RWPE1 (cell line): ENCODE measurements around the gene RASAL3.

Experiments
- CTCF ChIA-PET: fragments of 350-600 bp; sonication (Branson Sonifier 250); formaldehyde crosslinking; extraction: SDS; loops from one replicate; lab custom pipeline; 2021; lab: Yijun Ruan, JAX
- POLR2A ChIA-PET: fragments of 400-600 bp; formaldehyde crosslinking; extraction: SDS; loops from one replicate; lab custom pipeline; 2020; ENCODE audit warnings: antibody characterized with exemption; ENCODE audit not compliant: low non-redundant PET; lab: Yijun Ruan, JAX
- DNase-seq: peaks from one replicate; pipeline ENCODE4 v3.0.0; 2012; ENCODE audit warnings: low spot score
- H3K27ac ChIP-seq: fragments of 450-650 bp; 2 replicates; pipeline ENCODE4 v1.5.1; 2017
- CTCF ChIP-seq: fragments of 450-650 bp; conservative IDR thresholded peaks from 2 replicates; pipeline ENCODE4 v1.5.1; 2017; ENCODE audit warnings: low read depth, mild to moderate bottlenecking

Gene RASAL3

GRCh38 chr19:15439078-15439799, 25.1 kb downstream of the RASAL3 start:
- no peak for TF ChIP-seq CTCF
- no peak overlapping the region for H3K27ac ChIP-seq
- ChIA-PET POLR2A (no interaction called here), CTCF (interaction anchor here (0.5 kb wide), 1 partner anchor 253 kb away, joined by 3 read pairs; no protein-coding TSS in a partner anchor)
- DNase-seq, result no peak

GRCh38 chr19:15438577-15438976, 25.8 kb downstream of the RASAL3 start:
- H3K27ac ChIP-seq, result no peak overlapping the region
- DNase-seq, result no peak
- ChIA-PET POLR2A (no interaction called here), CTCF (interaction anchor here (0.5 kb wide), 1 partner anchor 253 kb away, joined by 3 read pairs; no protein-coding TSS in a partner anchor)
- TF ChIP-seq CTCF, result no peak

GRCh38 chr19:15438124-15438496, 26.2 kb downstream of the RASAL3 start:
- CTCF ChIA-PET, result no interaction called here

GRCh38 chr19:15437355-15438123, 26.8 kb downstream of the RASAL3 start:
- H3K27ac ChIP-seq, result no peak overlapping the region
- CTCF ChIA-PET, result interaction anchor here (0.6 kb wide), 1 partner anchor 110 kb away, joined by 6 read pairs; no protein-coding TSS in a partner anchor
- no peak for TF ChIP-seq CTCF
- POLR2A ChIA-PET, result no interaction called here
- DNase-seq, result no peak

More at GRCh38 chr19:15438124-15438496, 26.2 kb downstream of the RASAL3 start:
- no peak overlapping the region for H3K27ac ChIP-seq
- POLR2A ChIA-PET, result no interaction called here
- DNase-seq, result no peak
- no peak for TF ChIP-seq CTCF

GRCh38 chr19:15436826-15437110, 27.6 kb downstream of the RASAL3 start:
- no peak for DNase-seq
- no peak for TF ChIP-seq CTCF
- POLR2A ChIA-PET, result no interaction called here
- no peak overlapping the region for H3K27ac ChIP-seq
- CTCF ChIA-PET, result interaction anchor here (0.5 to 0.6 kb wide), 2 partner anchors 33 to 111 kb away, joined by 3 to 6 read pairs; no protein-coding TSS in a partner anchor

GRCh38 chr19:15436012-15436825, 28.1 kb downstream of the RASAL3 start:
- no peak for DNase-seq
- no peak overlapping the region for H3K27ac ChIP-seq
- ChIA-PET CTCF (interaction anchor here (0.5 to 0.6 kb wide), 2 partner anchors 33 to 112 kb away, joined by 3 to 6 read pairs; no protein-coding TSS in a partner anchor), POLR2A (no interaction called here)
- TF ChIP-seq CTCF, result no peak
